T-helper 2 cell treated with Interferon-gamma antibody and Interleukin-4, amounts not matched to agents 100 ng/mL and 5 ng/mL, for 36 hours (primary cell): Measurements from ENCODE around the gene CDON. TPM values are rescaled to one million over a fixed set of nuclear protein-coding genes. Genes with fewer than 3 reads are reported as not detected.

Source experiments
- intact Hi-C: fragments of 100-400 bp; cut with micrococcal nuclease; formaldehyde crosslinking; loops from one replicate; pipeline ENCODE4 v1.15.1; 2023
- total RNA-seq: library from RNA; stranded (reverse); gene quantifications from 2 replicates; pipeline ENCODE4 v1.2.3, GENCODE V29; 2022

The CDON gene, protein sequence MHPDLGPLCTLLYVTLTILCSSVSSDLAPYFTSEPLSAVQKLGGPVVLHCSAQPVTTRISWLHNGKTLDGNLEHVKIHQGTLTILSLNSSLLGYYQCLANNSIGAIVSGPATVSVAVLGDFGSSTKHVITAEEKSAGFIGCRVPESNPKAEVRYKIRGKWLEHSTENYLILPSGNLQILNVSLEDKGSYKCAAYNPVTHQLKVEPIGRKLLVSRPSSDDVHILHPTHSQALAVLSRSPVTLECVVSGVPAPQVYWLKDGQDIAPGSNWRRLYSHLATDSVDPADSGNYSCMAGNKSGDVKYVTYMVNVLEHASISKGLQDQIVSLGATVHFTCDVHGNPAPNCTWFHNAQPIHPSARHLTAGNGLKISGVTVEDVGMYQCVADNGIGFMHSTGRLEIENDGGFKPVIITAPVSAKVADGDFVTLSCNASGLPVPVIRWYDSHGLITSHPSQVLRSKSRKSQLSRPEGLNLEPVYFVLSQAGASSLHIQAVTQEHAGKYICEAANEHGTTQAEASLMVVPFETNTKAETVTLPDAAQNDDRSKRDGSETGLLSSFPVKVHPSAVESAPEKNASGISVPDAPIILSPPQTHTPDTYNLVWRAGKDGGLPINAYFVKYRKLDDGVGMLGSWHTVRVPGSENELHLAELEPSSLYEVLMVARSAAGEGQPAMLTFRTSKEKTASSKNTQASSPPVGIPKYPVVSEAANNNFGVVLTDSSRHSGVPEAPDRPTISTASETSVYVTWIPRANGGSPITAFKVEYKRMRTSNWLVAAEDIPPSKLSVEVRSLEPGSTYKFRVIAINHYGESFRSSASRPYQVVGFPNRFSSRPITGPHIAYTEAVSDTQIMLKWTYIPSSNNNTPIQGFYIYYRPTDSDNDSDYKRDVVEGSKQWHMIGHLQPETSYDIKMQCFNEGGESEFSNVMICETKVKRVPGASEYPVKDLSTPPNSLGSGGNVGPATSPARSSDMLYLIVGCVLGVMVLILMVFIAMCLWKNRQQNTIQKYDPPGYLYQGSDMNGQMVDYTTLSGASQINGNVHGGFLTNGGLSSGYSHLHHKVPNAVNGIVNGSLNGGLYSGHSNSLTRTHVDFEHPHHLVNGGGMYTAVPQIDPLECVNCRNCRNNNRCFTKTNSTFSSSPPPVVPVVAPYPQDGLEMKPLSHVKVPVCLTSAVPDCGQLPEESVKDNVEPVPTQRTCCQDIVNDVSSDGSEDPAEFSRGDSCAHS (N-terminal part only)
- 2.6 and 4.5 TPM in 2 replicates for total RNA-seq

DNA sequence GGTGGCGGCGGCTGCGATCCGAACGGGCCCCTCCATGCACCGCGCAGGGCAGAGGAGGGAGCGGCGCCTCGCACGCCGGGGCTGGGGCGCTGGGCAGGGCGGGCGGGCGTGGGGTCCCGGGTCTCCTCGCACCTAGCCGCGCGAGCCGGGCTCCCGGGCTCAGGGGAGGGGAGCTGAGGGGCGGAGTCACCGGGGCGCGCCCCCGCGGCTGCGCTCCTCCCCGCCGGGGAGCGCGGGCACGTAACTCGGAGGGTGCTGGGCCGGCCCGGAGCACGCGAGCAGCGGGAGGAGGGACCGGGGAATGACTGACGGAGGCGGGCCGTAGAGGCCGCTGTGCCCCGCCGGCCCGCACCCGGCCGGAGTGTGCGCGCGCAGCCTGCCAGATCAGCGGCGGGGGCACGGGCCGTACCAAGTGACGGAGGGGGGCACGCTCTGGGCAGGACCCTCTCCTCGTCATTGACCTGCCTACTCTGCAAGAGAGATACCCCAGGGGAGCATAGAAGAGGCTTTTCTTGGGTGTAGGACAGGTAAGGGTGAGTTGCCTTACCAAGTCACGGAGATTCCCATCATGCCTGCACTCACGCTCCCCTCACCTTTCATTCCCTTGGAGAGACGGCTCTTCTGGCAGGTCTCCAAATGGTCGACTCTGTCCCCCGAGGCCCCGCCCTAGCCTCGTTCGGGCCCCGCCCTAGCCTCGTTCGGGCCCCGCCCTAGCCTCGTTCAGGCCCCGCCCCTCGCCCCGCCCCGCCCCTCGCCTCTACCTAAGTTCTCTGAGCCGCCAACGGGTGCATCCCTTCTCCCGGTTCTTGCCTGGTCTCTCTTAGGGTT, at the start of gene CDON:
CDON (minus strand) TSS at position 188 of the 828 bp plus-strand sequence. CDS start 39,390 bp downstream, outside the sequence.
- intact Hi-C loops: loop anchor here (1.0 to 5.0 kb wide), 7 partner anchors 21 to 1391 kb away; partner anchors contain the start of genes CHEK1, DDX25, FAM118B and HYLS1

DNA sequence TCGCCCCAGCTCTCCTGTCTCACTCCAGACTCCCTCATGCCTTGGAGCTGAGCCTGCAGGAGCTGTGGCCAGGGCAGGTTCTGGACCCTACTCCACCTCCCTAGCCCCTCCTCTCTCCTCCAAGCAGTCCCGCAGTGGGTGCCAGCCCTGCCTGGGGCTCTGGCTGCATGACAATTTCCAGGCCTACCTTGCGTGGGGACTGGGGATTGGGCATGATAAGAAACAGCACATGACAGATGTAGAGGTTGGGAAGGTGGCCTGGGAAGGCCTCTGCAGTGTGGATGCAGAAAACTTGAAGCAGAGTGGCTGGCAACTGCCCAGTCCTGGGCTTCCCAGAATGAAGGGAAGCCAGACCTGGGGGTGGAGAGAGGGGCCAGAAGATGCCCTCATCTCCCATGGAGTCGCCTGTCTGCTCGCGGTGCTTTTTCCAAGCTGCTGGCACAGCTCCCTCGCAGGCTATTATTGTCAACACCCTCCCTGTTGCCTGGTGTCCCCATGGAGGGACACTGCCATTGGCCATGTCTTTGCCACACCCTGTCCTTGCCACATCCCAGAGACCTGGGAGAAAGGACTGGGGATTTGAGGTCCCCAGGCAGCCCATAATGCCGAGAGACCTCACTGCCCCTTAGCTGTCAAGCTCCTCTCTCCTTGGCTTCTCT, 48.9 kb upstream of the CDON start:
- intact Hi-C loops: no loop called here

DNA sequence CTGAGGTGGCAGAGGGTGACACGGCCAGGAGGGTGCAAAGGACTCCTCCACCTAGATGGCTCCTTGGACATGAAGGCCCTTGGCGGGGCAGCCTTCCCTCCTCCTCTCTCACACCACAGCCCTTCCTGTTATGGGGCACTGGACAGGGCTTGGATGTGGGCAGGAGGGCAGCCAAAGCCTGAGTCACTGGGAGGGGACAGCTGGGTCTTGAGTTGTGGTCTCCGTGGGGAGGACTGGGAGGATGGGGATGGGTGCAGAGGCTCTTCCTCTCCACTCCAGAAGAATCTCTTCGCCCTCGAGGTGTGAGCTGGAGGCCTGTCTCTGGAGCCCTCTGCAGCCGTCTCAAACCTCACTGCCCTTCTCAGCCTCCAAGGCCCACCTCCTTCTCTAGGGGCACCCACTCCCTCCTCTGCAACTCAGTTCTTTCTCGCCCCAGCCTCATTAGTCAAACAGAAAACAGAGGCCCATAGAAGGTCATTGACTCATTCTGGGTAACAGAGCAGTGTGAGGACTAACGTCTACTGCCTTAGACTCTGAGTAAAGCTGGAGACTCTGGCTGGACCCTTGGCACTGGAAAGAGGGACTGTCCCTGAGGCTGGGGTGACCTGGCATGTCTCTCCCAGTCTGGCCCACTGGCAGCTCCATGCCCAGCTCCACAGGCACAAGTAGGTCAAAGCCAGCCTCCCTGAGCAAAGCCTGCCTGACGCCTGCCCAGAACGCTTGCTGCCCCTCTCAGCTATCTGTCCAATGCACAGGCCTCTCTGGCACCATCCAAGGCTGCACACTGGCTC, 47.5 kb upstream of the CDON start:
- intact Hi-C loops: no loop called here

DNA sequence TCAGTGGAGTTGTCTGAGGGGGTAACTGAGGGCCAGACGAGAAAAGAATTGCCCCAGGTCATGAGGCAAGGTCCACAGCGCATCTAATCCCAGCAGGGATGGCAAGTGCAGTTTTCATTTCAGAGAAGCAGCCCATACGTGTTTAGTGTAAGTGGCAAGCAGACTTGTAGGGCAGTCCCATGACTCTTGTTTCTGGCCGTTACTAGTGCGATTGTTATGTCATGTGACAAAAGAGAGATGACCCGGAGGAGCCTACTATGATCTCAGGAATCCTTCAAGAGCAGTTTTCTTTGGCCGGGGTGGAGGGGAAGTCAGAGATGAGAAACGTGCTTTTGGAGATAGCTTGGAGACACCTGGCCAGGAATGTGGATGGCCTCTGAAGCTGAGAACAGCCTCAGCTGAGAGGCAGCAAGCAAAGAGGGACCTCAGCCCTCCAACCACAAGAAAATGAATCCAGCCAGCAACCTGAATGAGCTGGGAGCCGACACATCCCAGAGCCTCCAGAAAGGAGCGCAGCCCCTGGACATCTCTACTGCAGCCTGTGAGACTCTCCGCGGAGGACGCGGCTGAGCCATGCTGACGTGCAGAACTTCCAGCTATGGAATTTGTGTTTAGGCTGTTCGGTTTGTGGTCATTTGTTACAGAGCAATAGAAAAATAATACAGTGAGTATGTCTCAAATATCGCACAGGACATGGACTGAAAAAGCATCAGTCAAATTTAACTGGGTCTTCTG, 44.1 kb upstream of the CDON start:
- intact Hi-C loops: no loop called here

DNA sequence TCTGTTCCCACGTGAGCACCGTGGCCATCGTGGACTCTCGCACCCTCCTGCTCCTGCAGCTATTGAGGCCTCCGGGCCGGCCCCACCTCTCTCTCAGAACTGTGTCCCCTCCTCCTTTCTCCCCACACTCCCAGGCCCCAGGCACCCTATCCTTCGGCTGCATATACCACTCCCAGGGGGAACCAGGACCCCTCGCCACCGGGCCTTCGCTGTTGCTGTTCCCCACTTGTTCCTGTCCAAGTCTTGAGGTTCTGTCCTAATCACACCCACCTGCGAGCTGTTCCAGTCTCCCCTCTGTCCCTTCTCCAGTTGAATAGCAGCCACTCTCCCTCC, 43.0 kb upstream of the CDON start:
- intact Hi-C loops: no loop called here

DNA sequence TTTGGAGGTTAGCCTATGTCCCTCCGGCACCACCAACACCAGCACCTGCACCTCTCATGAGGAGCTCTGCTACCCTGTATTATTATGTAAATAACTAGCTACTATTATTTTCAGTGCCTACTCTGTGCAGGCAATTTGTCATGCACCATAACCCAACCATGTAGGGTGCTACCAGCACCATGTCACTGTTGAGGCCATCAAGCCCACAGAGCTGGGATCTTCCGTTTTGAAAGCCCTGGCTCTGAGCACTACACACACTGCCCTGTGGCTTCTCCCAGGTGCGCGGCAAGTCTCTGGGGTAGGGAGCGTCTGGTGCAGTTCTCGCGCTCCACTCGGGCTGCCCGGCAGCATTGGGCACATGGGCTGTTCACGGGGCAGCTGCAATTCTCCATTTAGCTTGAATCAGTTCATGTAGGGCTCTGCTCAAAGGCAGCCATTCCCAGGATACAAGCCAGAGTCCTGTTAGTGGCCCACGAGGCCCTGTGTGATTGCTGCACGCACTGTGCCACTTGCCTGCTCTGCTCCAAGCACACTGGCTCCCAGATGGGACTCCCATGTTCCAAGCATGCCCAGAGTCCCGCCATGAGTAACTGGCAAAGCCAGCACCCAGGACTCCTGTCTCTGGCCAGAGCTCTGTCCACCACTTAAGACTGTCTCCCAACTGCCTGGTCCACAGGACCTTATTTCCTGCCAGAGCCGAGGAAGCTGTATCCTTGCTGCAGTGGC, 42.5 kb upstream of the CDON start:
- intact Hi-C loops: no loop called here

DNA sequence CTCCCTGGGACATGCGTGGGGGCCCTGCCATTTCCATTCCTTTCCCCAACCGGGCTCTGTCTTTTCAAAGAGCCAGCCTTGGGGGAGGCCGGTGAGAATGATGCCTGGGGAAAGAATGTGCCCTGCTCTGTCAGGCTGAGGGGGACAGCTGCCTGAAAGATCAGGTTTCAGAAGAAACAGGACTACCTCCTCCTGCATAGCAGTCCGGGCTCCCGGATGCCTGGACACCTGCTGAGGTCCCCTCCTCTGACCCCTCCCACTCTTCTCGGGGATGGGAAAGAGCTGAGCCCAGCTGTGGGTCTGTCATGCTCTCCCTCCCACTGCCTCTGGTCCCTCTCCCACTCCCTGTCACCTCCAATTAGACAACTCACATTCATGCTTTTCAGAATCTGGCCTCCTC, 41.8 kb upstream of the CDON start:
- intact Hi-C loops: no loop called here

DNA sequence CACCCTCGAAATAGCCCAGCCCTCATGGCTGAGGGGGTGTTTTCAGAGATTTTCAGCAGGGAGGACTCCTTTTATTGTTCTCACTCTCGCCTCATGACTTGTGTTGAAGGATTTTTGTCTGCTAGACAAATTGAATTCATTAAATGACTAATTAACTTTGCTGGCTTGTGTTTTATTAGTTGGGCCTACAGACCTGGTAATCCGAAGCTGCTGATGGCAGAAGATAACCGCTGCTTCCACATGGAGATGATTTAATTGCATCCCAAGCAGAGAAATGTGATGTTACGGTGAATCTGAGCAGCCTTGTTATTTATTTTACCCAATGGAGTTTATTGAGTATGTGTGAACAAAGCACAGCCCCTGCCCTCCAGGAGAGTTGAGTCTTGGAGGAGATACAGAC, 40.5 kb upstream of the CDON start:
- intact Hi-C loops: no loop called here

DNA sequence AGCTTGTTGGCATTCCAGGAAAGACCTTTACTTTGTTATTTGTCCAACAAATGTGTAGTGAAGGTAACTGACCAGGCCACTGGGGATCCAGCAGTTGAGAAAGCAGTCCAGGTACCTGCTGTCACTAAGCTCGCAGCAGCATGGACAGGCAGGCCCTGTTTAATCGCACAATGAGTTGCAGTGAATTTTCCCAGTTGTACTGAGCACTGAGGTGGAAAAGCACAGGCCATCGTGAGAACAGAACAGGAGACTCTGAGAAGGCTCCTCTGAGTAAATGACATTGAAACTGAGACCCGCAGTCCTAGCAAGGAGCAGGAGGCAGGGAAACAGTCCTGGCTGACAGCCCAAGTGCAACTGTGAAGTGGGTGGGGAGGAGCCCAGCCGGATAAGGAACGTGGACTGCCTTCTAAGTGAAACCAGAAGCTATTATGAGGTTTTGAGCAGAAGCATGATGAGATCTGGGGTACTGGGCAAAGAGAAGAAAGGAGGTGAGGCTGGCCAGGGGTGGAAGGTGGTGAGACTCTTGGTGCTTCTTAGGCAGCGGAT, 39.8 kb upstream of the CDON start:
- intact Hi-C loops: no loop called here

DNA sequence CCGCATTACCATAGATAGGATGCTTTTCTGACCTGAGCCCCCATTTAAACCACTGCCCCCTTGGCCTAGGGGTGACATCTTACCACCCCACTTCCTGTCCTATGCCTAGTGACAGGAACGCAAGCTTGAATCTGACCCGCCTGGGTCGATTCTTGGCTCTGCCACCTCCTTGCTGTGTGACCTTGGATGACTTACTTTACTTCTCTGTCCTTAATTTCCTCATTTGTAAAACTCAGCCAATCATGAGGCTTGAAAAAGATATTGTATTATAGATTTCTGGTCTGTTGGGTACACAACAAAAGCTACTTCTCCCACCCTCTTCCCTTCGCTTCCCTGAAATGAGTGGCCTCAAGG, 39.2 kb upstream of the CDON start:
- intact Hi-C loops: no loop called here

DNA sequence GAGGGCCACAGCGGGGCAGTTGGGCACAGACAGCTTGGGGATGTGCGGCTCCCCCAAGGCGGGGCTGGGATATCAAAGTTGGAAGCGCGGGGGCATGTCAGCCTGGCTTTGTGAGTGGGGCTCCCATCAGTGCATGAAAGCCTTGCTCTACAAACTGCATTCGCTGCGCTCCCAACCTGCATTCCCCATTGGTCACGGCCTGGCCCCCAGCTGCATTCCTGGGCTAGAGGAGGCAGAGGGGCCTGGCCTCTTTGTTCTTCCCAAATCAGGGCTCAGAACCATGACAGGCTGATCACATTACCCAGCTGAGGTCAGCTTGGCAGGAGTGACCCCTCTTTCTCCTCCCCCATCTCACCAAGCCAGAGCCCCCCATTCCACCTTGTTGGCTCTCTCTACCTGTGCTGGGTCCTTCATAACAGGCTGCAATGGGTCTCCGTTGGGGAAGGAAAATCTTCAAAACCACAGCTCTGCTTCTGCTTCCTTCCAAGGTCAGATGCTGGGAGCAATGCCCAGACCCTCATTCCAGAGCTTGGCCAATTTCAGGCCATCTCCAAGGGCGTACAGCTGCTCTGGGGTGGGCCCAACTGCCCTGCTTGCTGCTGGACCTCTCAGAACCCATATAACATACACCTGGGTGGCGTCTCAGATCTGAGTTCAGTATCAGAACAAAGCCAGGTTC, 38.7 kb upstream of the CDON start:
- intact Hi-C loops: no loop called here

DNA sequence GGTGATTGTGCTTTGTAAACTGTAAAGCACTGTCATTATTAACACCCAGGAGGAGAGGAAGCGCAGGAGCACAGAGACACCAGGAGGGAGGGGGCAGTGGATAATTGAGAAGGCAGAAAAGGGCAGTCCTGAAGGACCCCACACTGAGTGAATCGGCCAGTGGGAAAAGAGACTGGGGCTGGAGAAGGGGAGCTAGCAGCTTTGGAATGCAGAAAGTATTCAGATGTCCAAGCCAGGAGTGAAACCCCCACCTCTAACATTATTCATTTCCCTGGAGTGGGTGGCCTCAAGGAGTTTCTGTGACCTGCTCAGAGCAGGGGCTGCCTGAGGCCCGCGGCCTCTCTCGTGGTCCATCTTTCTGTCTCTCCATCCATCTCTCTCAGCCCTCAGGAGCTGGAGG, 38.0 kb upstream of the CDON start:
- intact Hi-C loops: no loop called here

DNA sequence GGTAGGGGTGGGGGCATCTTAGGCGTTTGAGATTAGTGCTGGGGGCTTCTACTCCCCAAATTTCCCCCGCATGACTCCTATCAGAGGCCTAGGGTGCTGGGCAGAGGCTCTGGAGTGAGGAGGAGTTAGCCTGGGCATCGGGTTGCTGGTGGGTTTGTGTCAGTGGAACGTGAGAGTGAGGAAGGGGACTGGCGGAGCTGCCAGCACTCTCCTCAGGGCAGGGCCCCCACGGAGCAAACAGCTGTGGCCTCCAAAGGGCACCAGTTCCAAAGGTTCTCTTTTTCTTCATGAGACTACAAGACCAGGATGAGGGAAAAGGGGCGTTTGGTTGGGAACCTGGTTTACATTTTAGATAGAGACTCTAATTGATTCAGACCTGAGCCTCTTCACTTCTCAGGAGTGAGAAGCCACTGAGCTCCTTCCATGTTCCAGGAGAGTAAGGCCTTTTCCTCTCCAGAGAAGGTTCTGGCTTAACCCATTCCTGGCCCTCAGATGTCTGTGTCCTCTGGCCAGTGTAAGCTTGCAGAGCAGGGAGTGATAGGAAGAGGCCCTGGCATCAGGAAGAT, 35.6 kb upstream of the CDON start:
- intact Hi-C loops: no loop called here

DNA sequence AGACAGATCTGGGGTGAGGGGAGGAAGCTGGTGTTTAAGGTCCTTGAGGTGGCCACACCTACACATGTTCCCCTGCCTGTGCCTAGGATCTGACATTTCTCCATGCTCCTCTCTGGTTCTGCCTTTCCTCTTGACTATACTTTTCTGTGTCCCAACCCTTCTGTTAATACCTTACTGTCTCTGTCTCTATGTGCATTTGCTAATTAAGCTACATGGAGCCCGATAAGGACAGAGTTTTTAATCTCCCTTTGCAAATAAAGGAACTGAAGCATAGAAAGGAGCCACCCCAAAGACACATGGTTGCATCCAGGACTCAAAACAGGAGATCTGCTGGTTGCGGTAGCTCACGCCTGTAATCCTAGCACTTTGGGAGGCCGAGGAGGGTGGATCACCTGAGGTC, 33.1 kb upstream of the CDON start:
- intact Hi-C loops: no loop called here

DNA sequence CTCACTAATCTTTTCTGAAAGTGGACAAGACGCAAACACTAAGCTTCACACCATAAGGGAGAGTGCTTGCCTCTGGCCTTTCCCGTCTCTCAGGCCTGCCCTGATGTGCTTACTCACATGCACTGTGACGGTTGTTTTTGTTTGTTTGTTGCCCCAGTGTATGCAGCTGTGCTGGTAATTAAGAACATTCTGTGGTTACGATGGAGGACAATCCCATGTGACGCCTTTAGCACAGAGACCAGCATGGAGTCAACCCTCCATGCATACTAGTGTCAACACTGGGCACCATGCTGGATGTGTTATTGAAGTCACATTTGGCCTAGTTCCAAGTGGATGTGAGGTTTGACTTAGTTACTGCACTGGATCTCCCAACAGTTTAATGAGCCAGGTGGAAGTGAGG, 27.8 kb upstream of the CDON start:
- intact Hi-C loops: no loop called here

DNA sequence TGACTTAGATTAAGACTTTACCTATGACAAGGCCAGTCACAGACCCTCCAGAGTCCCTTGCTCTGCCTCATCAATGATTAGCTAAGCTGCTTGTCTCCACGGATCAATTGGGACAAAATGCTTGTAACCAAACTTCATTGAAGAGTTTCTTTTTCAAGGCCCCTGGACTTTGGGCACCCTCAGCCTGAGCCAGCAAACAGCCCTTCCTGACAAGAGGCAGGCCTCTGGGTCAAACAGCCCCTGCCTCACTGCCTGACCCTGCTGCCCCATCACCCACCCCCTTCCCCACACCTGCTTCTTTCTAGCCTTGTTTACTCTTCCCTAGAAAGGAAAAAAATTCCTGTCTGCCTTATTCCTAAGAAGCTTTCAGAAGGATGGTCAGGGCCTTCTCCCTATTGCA, 26.3 kb upstream of the CDON start:
- intact Hi-C loops: no loop called here

DNA sequence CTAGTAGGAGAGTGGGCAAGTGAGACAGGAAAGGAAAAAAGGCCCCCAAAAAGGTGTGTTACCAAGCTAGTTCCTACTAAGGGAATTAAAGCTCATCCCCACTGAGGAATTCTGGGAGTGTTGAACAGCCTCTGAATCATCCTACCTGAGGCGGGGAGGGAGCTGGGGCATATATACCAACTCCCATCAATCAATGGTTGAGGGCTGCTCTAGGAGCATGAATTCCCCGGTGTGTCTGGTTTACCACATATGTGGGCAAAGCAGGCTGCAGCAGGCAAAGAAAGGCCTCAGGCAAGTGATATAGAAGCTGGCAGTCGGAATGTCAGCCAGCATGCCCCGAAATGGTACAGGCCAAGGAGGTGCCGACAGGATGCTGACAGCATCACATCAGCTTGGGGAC, 23.6 kb upstream of the CDON start:
- intact Hi-C loops: no loop called here
